Measurements from ENCODE around the gene TMIE. TPM values are rescaled to one million over a fixed set of nuclear protein-coding genes. Genes with fewer than 3 reads are reported as not detected.

Gene TMIE
- total and polyA plus RNA-seq, 2 of the 8 experiments (the other 6 are each of a cell fraction or from before 2014, with no cell fraction given) = 0.45 to 0.67 TPM

DNA sequence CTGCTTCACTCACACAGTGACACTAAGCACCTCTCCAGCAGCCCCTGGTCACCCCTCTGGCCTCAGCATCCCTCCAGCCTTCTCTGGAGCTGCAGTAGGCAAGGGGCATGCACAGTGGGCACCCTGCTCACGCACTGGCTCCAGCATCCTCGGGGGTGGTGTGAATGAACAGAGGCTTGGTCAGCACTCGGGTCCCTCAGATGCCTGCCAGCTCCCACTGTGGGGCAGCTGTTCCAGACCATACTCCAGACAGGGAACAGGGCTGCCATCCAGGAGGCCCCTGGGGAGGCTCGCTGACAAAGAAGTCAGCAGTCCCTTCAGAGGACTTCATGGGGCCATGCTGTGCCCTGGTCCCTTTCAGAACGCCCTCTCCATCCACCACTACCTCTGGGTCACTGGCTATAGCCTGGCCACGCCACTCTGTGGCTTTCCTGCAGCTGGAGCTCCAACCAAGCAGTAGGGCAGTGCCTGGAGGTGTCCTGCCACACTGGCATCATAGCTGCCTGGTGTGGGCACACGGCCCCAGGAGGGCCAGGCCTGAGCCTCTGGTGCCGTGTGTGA, 34.1 kb upstream of the TMIE start:
- Histone ChIP-seq H3K4me1 (replicated peaks in 1 of 4; ENCODE audit: control insufficient read depth in 3 of 4, insufficient read depth in 4 of 4, low read length in 3 of 4) (peaks cover 6 to 14% (median 11%) of the 10 kb centered on the region in 4 experiments), H3K27ac (ENCODE audit: low read depth, low read length) (no peak overlapping the region), H2BK120ac (replicated peaks; ENCODE audit: low read depth, low read length) (no peak overlapping the region), H3K9me3 (ENCODE audit: insufficient read depth in 2 of 2, low read depth in 1 of 2, low read length in 1 of 2) (no peaks in the 10 kb centered on the region), H4K8ac (ENCODE audit: extremely low read depth, insufficient read depth, low read length) (no peak overlapping the region), H3K23me2 (ENCODE audit: low read depth, low read length) (no peaks in the 10 kb centered on the region), H2BK12ac (ENCODE audit: low read depth, low read length) (0 out of 2 replicates have a peak overlapping the region, but pooled peaks have one; percentile 39), H3K36me3 (ENCODE audit: control insufficient read depth in 2 of 4, insufficient read depth in 4 of 4, low read length in 3 of 4) (no peaks in the 10 kb centered on the region), H3K56ac (replicated peaks; ENCODE audit: insufficient read length, low read depth, low read length) (no peak overlapping the region), H2AFZ (ENCODE audit: low read length) (no peak overlapping the region), H4K91ac (replicated peaks; ENCODE audit: insufficient read length, low read length) (no peak overlapping the region), H3K4me2 (ENCODE audit: insufficient read depth in 1 of 2, low read depth in 2 of 2, low read length in 2 of 2) (no peak overlapping the region), H3K9ac (replicated peaks in 1 of 4; ENCODE audit: extremely low read depth in 1 of 4, low read depth in 3 of 4, low read length in 3 of 4) (no peak overlapping the region), H3K79me2 (ENCODE audit: control insufficient read depth in 1 of 2, insufficient read depth in 2 of 2, low read length in 2 of 2) (no peaks in the 10 kb centered on the region), H2AK5ac (ENCODE audit: low read depth, low read length) (no peak overlapping the region), H3K27me3 (replicated peaks in 1 of 4; ENCODE audit: control insufficient read depth in 3 of 4, extremely low read depth in 1 of 4, insufficient read depth in 3 of 4, low read length in 3 of 4) (no peaks in the 10 kb centered on the region; a peak in 1 of 7 replicates), H4K20me1 (replicated peaks in 1 of 2; ENCODE audit: control insufficient read depth in 1 of 2, insufficient read depth in 2 of 2, low read length in 2 of 2) (no peaks in the 10 kb centered on the region), H2BK15ac (ENCODE audit: low read length) (no peak overlapping the region), H4K5ac (ENCODE audit: insufficient read length, low read depth, low read length) (no peak overlapping the region), H3K18ac (ENCODE audit: extremely low read depth, low read length) (no peak overlapping the region), H3K4me3 (ENCODE audit: extremely low read depth in 1 of 4, insufficient read depth in 2 of 4, low read depth in 3 of 4, low read length in 4 of 4) (no peak overlapping the region), H2BK20ac (ENCODE audit: low read length) (no peak overlapping the region), H3K79me1 (ENCODE audit: low read depth, low read length) (no peaks in the 10 kb centered on the region), H3K23ac (ENCODE audit: insufficient read length) (no peak overlapping the region), H3K14ac (ENCODE audit: insufficient read length) (no peak overlapping the region), H2BK5ac (ENCODE audit: low read depth, low read length) (0 out of 2 replicates have a peak overlapping the region, but pooled peaks have one; percentile 35), H3K4ac (replicated peaks; ENCODE audit: insufficient read length, low read depth, low read length) (no peak overlapping the region)
- ChIA-PET POLR2A (ENCODE audit: partially characterized antibody) (interaction anchor here (0.6 kb wide), 1 partner anchor 27 kb away, joined by 4 read pairs; no protein-coding TSS in a partner anchor), CTCF (ENCODE audit: partially characterized antibody) (interaction anchor here (1.0 to 1.3 kb wide), 3 partner anchors 19 to 228 kb away, joined by 3 to 4 read pairs (median 3); no protein-coding TSS in a partner anchor)
- FAIRE-seq (no peak), DNase-seq (ENCODE audit: low read depth in 1 of 2, low spot score in 2 of 2) (peak in 1 of 2 experiments; percentile 39)
- no peak for TF ChIP-seq EGR1 (IDR thresholded peaks at IDR 0.05; ENCODE audit: borderline replicate concordance, low read depth, low read length)
- TF ChIP-seq SIN3A (conservative IDR thresholded peaks at IDR 0.05 in 1 of 2, IDR thresholded peaks at IDR 0.05 in 1 of 2; ENCODE audit: low read depth in 1 of 2, low read length in 2 of 2) = no peak
- no peak for TF ChIP-seq SIRT6 (IDR thresholded peaks at IDR 0.05; ENCODE audit: low read length)
- no peak for TF ChIP-seq JUN (IDR thresholded peaks at IDR 0.05; ENCODE audit: low read depth, low read length)
- TF ChIP-seq JUND (IDR thresholded peaks at IDR 0.05; ENCODE audit: low read length) = no peak
- no peak for TF ChIP-seq RXRA (IDR thresholded peaks at IDR 0.05; ENCODE audit: insufficient read depth, low read depth, low read length)
- TF ChIP-seq SP4 (IDR thresholded peaks at IDR 0.05; ENCODE audit: low read length) = no peak
- WGBS, 2 experiments (ENCODE audit: extremely low coverage in 1 of 2, insufficient coverage in 1 of 2, insufficient read length in 1 of 2, insufficient replicate concordance in 2 of 2, low coverage in 1 of 2, low lambda C conversion rate in 2 of 2, missing lambda C conversion rate in 1 of 2) = 89% methylated on average over 8 of the region's 8 CpGs; no CpG with 5 or more reads in 1 of the 2 experiments
